GM12878 (cell line): ENCODE data around the gene LRRC57. TPM values are rescaled to one million over a fixed set of nuclear protein-coding genes. Genes with fewer than 3 reads are reported as not detected.

ENCODE experiments used
- CEBPB ChIP-seq, 2 experiments: fragments of 150-350 bp in 1 of 2; IDR thresholded peaks; 2 replicates each; pipeline ENCODE4 v1.6.1; 2012 to 2014; ENCODE audit warnings: low read depth in 2 of 2, low read length in 2 of 2, borderline replicate concordance in 1 of 2, inconsistent platforms in 1 of 2
- ESRRA ChIP-seq: IDR thresholded peaks from 2 replicates; pipeline ENCODE4 v1.6.1; 2012; ENCODE audit warnings: mild to moderate bottlenecking, low read length, improper control_type of control experiment
- FOS ChIP-seq: IDR thresholded peaks from 3 replicates; pipeline ENCODE4 v1.6.1; 2011; ENCODE audit warnings: borderline replicate concordance; ENCODE audit not compliant: insufficient read length; ENCODE audit errors: extremely low read depth
- GABPA ChIP-seq: IDR thresholded peaks from 2 replicates; pipeline ENCODE4 v1.6.1; 2014; ENCODE audit warnings: antibody characterized with exemption, low read depth, mild to moderate bottlenecking, inconsistent platforms
- HDAC2 ChIP-seq: fragments of 200-600 bp; sonication (generic); IDR thresholded peaks from 2 replicates; pipeline ENCODE4 v1.6.1; 2017
- KAT2A ChIP-seq: conservative IDR thresholded peaks from 2 replicates; pipeline ENCODE4 v1.6.1; 2011; ENCODE audit warnings: low read depth, low read length; ENCODE audit not compliant: control insufficient read depth
- MAX ChIP-seq: IDR thresholded peaks from 2 replicates; pipeline ENCODE4 v1.6.1; 2012; ENCODE audit warnings: low read depth, low read length, improper control_type of control experiment
- NFYA ChIP-seq: IDR thresholded peaks from 2 replicates; pipeline ENCODE4 v1.6.1; 2011; ENCODE audit warnings: low read depth, mild to moderate bottlenecking, low read length, improper control_type of control experiment, borderline replicate concordance
- PKNOX1 ChIP-seq: fragments of 450-650 bp; IDR thresholded peaks from 2 replicates; pipeline ENCODE4 v1.6.1; 2016; ENCODE audit warnings: mild to moderate bottlenecking
- PRDM15 ChIP-seq: fragments of 450-650 bp; formaldehyde crosslinking; IDR thresholded peaks from 2 replicates; pipeline ENCODE4 v1.4.0; 2020; ENCODE audit warnings: mild to moderate bottlenecking, moderate library complexity
- TBL1XR1 ChIP-seq: IDR thresholded peaks from 2 replicates; pipeline ENCODE4 v1.6.1; 2012; ENCODE audit warnings: low read depth, low read length, improper control_type of control experiment
- ZBED1 ChIP-seq: IDR thresholded peaks from 2 replicates; pipeline ENCODE4 v1.6.1; 2016; ENCODE audit warnings: borderline replicate concordance
- ZNF687 ChIP-seq: fragments of 450-650 bp; IDR thresholded peaks from 2 replicates; pipeline ENCODE4 v1.6.1; 2017; ENCODE audit warnings: mild to moderate bottlenecking, moderate library complexity
- ZZZ3 ChIP-seq: IDR thresholded peaks from 2 replicates; pipeline ENCODE4 v1.6.1; 2011; ENCODE audit warnings: low read depth; ENCODE audit not compliant: control insufficient read depth, insufficient read length
- polyA plus RNA-seq, 11 experiments: library from polyadenylated mRNA; depleted of rRNA in 4 of 11; unstranded in 6 of 11; stranded (reverse) in 5 of 11; fragments of >200 nt; fragmentation: Nextera tagmentation in 4 of 11; fragmentation: Illumina TruSeq in 1 of 11; extraction: Ambion mirVana in 4 of 11; extraction: Trizol in 1 of 11; gene quantifications; 1 replicate in 1 of 11; 2 replicates in 10 of 11; pipeline versions ENCODE4 v1.2.1 to v1.2.3, GENCODE V29; 2011 to 2016; ENCODE audit warnings: inconsistent platforms in 2 of 11, missing spikeins in 2 of 11, low read depth in 1 of 11
- total RNA-seq, 4 experiments: library from RNA; depleted of rRNA in 3 of 4; stranded (reverse); fragments of >200 nt in 3 of 4; fragmentation: Illumina TruSeq in 1 of 4; extraction: Trizol in 1 of 4; gene quantifications; 2 replicates each; pipeline versions ENCODE4 v1.2.1 to v1.2.3, GENCODE V29; 2013 to 2021
- TF ChIP-seq, protein P1 (sequence below): fragments of 450-650 bp; IDR thresholded peaks from 2 replicates; pipeline ENCODE4 v1.6.1; 2017; ENCODE audit warnings: mild to moderate bottlenecking, low read depth, inconsistent platforms; ENCODE audit not compliant: poor library complexity, severe bottlenecking
- TF ChIP-seq, protein P2 (sequence below): IDR thresholded peaks from 2 replicates; pipeline ENCODE4 v1.6.1; 2011; ENCODE audit warnings: borderline replicate concordance, low read depth, mild to moderate bottlenecking, moderate library complexity, low read length; ENCODE audit not compliant: insufficient read depth, poor library complexity, severe bottlenecking

Gene LRRC57
- total and polyA plus RNA-seq, 10 of the 15 experiments (the other 5 are each of a cell fraction or from before 2014, with no cell fraction given): 5.2 to 15.7 (median 9.6) TPM

- TF ChIP-seq ESRRA (no peak), HDAC2 (no peak), ZZZ3 (no peak), GABPA (no peak), PKNOX1 (no peak), FOS (no peak), KAT2A (no peak), CEBPB (IDR thresholded peaks at IDR 0.05; ENCODE audit: borderline replicate concordance in 1 of 2, low read depth in 2 of 2, low read length in 2 of 2) (no peak), TBL1XR1 (no peak), ZBED1 (no peak), PRDM15 (CRISPR knock-in tag) (no peak), MAX (peak; percentile 60), NFYA (no peak), ZNF687 (peak; percentile 70)
- TF ChIP-seq, protein P1, sequence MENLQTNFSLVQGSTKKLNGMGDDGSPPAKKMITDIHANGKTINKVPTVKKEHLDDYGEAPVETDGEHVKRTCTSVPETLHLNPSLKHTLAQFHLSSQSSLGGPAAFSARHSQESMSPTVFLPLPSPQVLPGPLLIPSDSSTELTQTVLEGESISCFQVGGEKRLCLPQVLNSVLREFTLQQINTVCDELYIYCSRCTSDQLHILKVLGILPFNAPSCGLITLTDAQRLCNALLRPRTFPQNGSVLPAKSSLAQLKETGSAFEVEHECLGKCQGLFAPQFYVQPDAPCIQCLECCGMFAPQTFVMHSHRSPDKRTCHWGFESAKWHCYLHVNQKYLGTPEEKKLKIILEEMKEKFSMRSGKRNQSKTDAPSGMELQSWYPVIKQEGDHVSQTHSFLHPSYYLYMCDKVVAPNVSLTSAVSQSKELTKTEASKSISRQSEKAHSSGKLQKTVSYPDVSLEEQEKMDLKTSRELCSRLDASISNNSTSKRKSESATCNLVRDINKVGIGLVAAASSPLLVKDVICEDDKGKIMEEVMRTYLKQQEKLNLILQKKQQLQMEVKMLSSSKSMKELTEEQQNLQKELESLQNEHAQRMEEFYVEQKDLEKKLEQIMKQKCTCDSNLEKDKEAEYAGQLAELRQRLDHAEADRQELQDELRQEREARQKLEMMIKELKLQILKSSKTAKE: no peak
- TF ChIP-seq, protein P2, sequence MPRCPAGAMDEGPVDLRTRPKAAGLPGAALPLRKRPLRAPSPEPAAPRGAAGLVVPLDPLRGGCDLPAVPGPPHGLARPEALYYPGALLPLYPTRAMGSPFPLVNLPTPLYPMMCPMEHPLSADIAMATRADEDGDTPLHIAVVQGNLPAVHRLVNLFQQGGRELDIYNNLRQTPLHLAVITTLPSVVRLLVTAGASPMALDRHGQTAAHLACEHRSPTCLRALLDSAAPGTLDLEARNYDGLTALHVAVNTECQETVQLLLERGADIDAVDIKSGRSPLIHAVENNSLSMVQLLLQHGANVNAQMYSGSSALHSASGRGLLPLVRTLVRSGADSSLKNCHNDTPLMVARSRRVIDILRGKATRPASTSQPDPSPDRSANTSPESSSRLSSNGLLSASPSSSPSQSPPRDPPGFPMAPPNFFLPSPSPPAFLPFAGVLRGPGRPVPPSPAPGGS: no peak
These were observed at the start of gene LRRC57, which contains the start of gene HAUS2 (continued) for GRCh38 chr15:42548249-42549031.
